ENCODE measurements around the gene FOXA3. TPM values are rescaled to one million over a fixed set of nuclear protein-coding genes. Genes with fewer than 3 reads are reported as not detected.
"Not testable (repeated sequence)": the region's sequence is repeated elsewhere in the genome, so short reads cannot be mapped to it uniquely, and the experiment has no call there.

FOXA3 gene
- polyA plus RNA-seq, 4 donors, result 0.14 to 0.79 (median 0.43) TPM

DNA sequence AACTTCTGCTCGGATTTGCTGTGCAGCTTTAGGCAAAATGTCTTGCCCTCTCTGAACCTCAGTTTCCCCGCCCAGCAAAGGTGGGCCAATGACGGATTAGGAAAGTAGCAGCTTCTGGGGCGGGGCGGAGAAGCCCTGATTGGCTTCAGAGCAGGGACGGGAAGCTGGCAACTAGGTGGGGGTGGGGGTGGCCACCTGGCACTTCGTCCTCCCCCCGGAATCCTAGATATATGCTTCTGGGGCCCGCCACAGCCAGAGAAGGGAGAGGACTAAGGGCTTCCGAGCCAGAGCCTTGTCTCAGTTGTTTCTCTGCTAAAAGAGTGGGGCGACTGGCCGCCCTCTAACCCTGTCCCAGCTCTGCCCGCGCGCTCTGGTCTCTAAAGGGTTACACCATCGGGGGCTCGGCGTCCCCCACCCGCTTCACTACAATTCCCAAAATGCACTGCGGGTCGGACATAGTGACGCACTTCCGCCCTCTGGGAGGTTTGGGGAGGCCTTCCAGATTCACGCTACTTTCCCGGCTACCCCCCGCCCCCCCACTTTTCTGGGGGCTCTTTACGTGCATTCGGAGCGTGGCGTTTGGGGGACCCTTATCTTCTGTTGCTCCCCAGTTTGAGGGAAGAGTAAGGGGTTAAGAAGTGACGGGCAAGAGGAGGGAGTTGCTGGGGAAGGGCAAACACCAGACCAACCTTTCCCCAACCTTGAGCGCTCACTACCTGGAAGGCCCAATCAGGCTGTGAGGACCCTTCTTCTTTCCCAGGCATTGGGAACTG, 22.5 kb downstream of the FOXA3 start:
- DNase-seq (ENCODE audit: low read depth in 4 of 4, low spot score in 3 of 4), result peak; percentile 88 to 93 (median 90)

DNA sequence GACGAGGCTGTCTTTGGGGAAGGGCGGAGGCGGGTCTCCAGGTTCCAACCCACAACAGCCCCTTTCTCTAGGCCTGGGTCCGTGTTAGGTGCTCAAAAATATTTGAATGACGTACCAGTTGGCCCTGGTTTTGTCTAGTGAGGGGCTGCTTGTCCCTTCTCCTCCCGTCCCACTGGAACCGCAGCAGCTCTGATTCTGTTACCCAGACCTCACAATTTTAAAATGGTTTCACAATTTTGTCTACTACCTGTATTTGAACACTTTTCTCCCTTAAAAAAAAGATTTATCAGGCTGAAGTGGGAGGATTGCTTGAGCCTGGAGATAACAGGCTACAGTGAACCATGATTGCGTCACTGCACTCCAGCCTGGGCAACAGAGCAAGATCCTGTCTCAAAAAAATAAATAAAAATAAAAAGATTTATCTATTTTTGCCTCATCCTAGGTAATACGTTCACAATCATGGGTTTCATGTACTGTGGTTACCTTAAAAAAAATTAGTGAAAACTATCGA, 23.1 kb downstream of the FOXA3 start:
- DNase-seq (ENCODE audit: low read depth in 4 of 4, low spot score in 3 of 4), result no peak

DNA sequence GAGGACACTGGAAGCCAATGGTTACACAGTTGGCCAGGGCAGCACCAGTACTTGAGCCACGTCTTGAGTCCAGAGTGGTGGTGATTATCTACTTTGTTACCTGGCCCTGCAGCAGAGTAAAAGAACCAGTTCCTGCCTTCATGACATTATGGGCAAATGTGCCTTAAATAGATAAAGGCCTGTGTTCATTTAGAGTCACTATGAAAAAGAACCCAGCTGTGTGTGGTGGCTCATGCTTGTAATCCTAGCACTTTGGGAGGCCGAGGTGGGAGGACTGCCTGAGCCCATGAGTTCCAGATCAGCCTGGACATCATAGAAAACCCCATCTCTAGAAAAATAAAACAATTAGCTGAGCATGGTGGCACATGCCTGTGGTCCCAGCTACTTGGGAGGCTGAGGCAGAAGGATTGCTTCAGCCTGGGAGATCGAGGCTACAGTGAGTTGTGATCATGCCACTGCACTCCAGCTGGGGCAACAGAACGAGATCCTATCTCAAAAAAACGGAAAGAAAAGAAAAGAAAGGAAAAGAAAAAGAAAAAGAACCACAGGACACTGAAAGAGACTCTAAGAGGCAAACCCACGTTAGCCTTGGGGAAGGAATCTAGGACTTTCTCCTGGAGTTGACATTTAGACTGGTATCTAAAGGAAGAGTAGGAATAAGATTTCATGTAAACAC, 25.2 kb downstream of the FOXA3 start:
- DNase-seq (ENCODE audit: low read depth in 4 of 4, low spot score in 3 of 4), result no peak

DNA sequence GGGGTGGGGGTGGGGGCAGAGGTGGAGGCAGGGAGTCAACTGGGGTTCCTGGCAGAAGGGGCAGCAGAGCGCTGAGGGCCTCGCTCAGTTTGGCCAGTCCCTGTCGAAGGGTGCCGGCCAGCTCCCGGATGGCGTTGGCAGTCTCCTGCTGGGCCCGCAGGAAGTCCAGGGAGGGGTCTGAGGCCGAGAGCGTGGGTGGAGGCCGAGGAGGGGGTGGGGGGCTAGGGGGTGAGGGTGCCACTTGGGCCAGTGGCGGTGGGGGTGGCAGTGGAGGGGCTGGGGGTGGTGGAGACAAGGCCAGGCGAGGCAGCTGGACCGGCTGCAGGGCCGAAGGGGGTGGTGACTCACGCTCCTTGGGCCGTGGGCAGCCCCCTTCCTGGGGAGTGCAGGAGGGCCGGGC, 26.8 kb downstream of the FOXA3 start:
- DNase-seq (ENCODE audit: low read depth in 4 of 4, low spot score in 3 of 4), result no peak

DNA sequence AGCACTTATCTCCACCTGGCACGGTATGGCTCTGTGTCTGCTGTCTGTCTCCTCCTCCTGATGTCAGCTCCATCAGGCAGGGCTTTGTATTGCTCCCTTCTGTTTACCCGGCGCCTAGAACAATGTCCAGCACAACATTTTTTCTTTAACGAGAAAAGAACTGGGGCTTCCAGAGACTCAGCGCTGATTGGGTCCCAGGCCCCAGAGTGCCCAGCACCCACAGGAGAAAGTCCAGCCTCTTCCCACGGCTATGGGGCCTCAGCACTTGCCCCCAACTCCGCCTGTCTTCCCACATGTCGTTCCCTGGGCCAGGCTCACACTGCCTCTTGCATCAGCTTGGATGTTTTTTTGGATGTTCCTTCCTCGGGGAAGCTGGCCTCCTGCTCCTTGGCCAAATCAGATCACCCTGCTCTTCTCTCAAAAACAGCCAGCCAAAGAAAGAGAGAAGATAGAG, 31.4 kb downstream of the FOXA3 start:
- no peak for DNase-seq (ENCODE audit: low read depth in 4 of 4, low spot score in 3 of 4)

DNA sequence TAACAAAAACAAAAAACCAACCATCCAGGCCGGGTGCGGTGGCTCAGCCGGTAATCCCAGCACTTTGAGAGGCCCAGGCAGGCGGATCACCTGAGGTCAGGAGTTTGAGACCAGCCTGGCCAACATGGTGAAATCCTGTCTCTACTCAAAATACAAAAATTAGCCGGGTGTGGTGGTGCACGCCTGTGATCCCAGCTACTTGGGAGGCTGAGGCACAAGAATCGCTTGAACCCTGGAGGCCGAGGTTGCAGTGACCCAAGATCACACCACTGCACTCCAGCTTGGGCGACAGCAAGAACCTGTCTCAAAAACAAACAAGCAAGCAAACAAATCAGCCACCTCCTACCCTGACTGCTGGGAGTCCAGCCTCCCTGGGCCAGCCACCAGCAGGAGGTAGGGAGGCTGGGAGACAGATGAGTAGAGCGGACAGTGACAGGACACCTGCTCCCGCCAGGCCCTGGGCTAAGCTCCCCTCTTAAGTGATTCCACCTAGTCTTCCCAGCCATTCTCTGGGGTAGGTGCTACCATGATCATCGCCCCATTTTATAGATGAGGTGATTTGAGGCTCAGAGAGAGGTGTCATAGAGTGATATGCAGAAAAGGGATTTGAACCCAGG, 32.0 kb downstream of the FOXA3 start:
- not testable (repeated sequence) for DNase-seq (ENCODE audit: low read depth in 4 of 4, low spot score in 3 of 4)

DNA sequence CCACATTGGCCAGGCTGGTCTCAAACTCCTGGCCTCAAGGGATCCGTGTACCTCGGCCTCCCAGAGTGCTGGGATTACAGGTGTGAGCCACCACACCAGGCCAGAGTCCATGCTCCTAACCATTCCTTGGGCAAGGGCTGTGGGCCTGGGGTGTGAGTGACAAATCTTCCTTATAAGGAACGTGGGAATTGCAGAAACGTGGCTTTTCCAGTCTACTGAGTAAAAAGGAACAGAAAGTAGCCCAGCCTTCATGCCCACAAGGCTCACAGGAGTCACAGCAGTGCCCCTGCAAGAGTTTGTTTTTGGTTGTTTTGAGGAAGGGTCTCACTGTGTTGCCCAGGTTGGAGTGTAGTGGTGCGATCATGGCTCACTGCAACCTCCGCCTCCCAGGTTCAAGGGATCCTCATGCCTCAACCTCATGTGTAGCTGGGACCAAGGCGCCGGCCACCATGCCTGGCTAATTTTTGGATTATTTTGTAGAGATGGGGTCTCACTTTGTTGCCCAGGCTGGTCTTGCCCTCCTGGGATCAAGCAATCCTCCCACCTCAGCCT, 33.2 kb downstream of the FOXA3 start:
- no peak for DNase-seq (ENCODE audit: low read depth in 4 of 4, low spot score in 3 of 4)

DNA sequence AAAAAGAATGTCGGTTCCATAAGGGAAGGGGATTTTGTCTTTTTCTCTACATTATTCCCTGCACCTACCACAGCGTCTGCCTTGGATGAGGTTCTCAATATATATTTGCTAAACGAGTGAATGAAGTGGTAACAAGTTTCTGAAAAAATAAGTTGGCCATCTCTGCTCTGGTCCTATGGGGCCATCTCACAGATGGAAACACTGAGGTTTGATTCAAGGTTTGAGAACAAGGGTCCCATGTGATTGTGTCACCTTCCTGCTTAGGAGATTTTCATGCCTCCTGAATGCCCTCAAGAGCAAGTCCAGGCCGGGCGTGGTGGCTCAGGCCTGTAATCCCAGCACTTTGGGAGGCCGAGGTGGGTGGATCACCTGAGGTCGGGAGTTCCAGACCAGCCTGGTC, 35.1 kb downstream of the FOXA3 start:
- DNase-seq (ENCODE audit: low read depth in 4 of 4, low spot score in 3 of 4), result no peak

DNA sequence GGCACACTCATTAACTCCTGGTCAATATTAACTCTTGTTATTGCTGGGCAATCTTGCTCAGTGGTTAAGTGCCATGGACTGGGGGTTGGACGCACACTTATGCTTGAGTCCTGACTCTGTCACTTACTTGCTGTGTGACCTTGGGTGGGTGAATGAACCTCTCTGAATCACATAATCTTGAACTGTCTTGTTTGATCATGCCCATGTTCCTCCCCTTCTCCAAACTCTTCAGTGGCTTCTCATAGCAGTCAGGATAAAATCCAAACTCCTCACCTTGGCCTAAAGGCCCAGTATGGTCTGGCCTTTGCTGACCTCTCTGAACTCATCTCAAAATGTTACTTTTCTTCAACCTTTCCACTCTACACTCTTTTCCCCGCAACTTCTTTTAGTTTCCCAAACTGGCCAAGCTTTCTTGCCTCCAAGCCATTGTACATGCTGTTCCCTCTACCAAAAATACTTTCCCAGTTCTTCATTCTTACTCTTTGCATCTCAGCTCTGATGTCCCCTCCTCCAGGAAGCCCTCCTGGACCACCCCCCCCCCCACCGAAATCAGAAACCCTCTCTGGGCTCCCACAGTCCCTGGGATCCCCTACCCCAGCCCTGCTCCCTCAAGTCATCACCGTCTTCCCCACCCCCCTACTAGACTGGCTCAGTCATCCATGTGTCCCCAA, 35.9 kb downstream of the FOXA3 start:
- DNase-seq (ENCODE audit: low read depth in 4 of 4, low spot score in 3 of 4), result no peak

DNA sequence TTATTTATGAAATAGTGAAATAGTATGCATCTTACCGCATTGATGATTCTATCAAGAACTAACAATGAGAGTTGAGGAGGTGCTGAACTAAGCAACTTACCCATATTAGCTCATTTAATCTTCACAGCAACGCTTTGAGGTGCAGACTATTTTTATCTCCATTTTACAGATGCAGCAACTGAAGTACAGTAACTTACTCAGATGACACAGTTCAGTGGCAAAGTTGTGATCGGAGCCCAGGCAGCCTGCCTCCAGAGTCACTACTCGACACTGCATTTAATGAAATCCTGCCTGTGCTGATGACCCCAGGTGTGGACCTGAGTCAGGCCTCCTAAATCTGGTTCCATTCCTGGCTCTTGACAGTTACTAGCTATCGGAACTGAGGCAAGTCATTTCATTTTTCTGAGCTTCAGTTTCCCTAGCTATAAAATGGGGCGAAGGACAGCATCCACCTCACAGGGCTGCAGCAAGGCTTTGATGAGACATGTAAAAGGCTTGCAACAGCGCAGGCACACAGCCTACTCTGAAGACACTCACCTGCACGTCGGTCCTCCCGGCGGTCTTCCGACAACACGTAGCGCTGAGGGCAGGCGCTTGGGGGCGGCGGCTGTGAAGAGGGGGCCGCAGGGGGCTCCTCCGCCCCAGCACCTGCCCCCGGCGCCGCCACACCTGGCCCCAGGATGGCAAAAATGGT, 36.8 kb downstream of the FOXA3 start:
- no peak for DNase-seq (ENCODE audit: low read depth in 4 of 4, low spot score in 3 of 4)

DNA sequence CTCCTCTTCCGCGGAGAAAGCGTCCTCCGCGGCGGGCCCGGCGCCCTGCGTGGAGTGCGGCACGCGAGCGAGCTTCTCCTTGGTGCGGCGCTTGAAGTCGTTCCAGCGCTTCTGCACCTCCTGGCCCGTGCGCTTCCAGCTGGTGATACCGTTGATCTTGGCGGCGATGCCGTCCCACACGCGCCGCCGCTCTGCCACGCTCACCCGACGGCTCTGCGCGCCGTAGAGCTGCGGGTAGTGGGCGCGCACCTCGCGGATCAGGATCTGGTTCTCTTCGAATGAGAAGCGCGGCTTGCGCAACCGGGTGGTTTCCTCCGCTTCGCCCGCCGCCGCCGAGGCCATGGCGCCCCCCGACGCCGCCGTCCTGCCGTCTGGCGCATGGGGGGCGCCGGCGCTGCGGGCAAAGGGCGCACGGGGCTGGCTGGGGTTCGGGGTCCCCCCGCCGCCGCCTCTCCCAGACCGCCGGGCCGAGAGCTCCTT, 37.3 kb downstream of the FOXA3 start:
- DNase-seq (ENCODE audit: low read depth in 4 of 4, low spot score in 3 of 4), result no peak

DNA sequence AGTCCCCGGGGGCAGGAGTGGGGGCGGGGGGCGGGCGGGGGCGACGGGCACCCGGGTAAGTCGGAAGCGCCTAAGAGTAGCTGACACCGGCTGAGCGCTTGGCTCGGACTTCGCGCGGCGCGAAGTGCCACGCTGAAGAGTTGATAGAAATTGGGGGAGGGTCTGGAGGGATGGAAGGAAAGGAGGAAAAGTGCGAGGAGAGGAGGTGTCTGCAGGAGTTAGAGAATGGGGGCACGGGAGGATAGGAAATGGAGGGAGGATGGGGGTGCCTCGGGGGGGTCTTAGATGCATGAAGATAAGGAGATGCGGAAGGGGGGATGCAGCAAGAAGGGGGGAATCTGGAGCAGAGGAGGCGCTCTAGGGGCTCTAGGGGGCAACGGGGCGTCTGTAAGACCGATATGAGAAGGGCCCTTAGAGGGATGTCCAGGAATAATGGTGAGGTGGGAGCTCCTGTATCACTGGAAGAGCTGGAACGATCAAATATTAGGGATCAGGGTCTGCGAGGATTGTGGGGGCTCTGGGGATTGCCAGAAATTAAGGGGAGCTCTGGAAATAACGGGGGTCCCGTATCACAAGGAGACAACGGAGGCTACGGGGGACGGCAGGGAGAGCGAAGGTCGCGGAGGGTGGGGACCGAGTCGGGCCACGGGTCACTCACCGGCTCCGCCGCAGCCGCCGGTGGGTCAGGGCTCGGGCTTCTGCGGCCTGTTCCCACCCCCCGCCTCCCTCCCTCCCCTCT, 38.0 kb downstream of the FOXA3 start, which contains the start of gene MYPOP:
Gene MYPOP, minus strand, starts transcription at position 702 of the 739 bp plus-strand sequence. CDS start 840 bp downstream, outside the sequence.
- DNase-seq (ENCODE audit: low read depth in 4 of 4, low spot score in 3 of 4), result no peak

DNA sequence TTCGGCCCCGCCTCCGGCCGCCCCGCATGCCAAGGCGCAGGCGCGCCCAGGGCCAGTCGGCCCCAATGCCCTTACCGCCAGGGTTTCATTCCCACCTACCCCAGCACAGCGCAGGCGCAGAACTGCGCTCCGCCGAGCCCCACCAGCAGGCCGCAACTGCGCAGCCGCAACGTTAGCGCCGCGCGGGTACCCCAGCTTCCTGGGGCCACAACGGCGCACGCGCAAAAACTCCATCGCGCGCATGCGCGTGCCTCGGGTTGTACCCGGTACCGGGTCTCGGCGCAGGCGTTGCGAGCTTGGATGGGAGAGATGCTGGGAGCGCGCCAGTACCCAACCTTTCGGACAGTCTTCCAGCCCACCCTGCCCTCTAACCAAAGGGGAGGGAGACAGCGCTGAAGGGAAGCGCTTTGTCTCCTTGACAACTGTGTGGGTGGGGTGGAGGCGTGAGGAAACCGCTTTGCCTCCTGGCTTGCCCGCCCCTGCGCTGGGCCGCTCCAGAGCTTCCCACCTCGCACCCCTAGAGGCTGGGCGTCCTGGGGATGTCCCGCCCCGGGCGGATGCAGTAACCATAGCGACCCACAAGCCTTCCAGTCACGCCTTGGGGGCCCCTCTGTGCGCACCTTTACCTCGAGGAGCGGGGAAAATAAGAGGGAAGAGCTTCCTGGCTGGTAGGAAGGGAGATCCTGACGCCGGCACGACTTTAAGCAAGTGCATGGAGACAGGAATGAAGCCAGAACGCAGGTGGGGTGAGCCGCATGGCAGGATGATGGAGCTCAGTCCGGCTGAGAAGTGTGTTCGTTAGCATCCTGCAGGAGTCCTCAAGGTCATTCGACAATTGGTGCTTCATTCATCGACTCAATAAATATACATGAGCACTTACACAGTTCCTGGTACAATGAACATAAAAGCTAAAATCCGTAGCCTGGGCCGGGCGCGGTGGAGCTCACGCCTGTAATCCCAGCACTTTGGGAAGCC, 38.8 kb downstream of the FOXA3 start:
- DNase-seq (ENCODE audit: low read depth in 4 of 4, low spot score in 3 of 4), result peak; percentile 95 to 100 (median 96)

DNA sequence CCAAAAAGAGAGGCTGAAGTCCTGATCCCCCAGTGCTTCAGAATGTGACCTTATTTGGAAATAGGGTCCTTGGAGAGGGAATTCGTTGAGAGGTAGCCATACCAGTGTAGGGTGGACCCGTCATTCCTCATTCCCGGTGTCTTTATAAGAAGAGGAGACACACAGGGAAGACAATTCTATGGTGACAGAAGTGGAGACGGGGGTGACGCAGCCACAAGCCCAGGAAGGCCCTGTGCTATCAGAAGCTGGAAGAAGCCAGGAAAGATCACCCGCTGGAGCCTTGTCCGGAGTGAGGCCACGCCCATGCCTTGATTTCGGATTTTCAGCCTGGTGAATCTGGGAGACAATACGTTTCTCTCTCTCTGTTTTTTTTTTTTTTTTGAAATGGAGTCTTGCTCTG, 40.9 kb downstream of the FOXA3 start:
- no peak for DNase-seq (ENCODE audit: low read depth in 4 of 4, low spot score in 3 of 4)

DNA sequence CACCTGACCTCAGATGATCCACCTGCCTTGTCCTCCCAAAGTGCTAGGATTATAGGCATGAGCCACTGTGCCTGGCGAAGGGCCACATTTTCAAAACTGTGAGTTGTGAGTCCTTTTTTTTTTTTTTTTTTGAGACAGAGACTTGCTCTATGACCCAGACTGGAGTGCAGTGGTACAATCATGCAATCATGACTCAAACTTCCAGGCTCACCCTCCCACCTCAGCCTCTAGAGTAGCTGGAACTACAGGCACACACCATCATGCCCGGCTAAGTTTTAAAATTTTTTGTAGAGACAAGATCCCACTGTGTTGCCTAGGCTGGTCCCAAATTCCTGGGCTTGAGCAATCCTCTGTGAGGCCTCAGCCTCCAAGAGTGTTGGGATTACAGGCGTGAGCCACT, 42.1 kb downstream of the FOXA3 start:
- DNase-seq (ENCODE audit: low read depth in 4 of 4, low spot score in 3 of 4), result no peak

DNA sequence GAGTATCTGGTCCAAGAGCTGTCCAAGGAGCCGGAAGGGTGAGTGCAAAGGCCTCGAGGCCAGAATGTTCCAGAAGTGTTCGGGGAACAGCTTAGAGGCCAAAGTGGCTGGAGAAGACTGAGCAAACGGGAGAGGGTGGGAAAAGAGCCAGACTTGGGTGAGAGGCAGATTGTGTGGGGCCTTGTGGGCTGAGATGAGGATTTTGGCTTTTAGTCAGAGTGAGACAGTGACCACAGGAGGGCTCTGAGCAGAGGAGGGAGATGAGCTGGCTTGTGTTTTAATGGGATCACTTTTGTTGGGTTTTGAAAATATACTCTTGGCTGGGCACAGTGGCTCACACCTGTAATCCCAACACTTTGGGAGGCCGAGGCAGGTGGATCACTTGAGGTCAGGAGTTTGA, 44.8 kb downstream of the FOXA3 start:
- DNase-seq (ENCODE audit: low read depth in 4 of 4, low spot score in 3 of 4), result no peak

DNA sequence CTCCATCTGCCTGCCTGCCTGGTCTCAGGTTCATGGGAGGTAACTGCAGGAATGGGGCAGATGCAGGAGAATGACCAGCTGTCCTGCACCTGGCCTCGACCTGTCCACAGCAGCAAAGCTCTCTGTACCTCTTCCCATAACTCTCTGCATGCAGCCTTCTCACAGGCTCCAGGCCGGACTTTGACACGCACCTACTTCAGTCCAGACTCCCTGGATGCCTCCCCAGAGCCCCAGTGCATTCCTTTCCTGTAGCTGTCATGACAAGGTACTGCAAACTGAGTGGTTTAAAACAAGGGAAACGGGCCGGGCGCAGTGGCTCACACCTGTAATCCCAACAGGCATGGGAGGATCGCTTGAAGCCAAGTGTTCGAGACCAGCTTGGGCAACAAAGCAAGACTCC, 47.2 kb downstream of the FOXA3 start:
- no peak for DNase-seq (ENCODE audit: low read depth in 4 of 4, low spot score in 3 of 4)

All from right renal pelvis (tissue), 4 donors.